OCI-LY3 (cell line): Measurements from ENCODE around the gene SORCS1.

Experiments
- H2AFZ ChIP-seq: fragments of 200-600, 300-600 bp; shearing (Covaris generic); 2 replicates; pipeline ENCODE4 v1.6.0; 2014; ENCODE audit warnings: antibody characterized with exemption, low read depth, low read length
- H3K27ac ChIP-seq: fragments of 200-600, 300-600 bp; sonication (generic); 2 replicates; pipeline ENCODE4 v1.5.1; 2014; ENCODE audit warnings: mild to moderate bottlenecking, low read length, moderate library complexity, mixed read lengths
- H3K27me3 ChIP-seq: fragments of 200-600, 300-600 bp; sonication (generic); 2 replicates; pipeline ENCODE4 v1.6.1; 2014; ENCODE audit warnings: low read depth, low read length, mixed read lengths
- H3K36me3 ChIP-seq: fragments of 200-600, 300-600 bp; sonication (generic); replicated peaks from 2 replicates; pipeline ENCODE3; 2014; ENCODE audit warnings: low read depth, low read length, mixed read lengths
- H3K4me1 ChIP-seq: fragments of 300-600, 200-600 bp; sonication (generic); 2 replicates; pipeline ENCODE4 v1.6.1; 2014; ENCODE audit warnings: low read length, mixed read lengths
- H3K4me2 ChIP-seq: fragments of 200-600, 300-600 bp; sonication (generic); 2 replicates; pipeline ENCODE4 v1.6.1; 2014; ENCODE audit warnings: low read length, mixed read lengths
- H3K4me3 ChIP-seq: fragments of 300-600, 200-600 bp; sonication (generic); 2 replicates; pipeline ENCODE4 v1.5.1; 2014; ENCODE audit warnings: antibody characterized with exemption, mild to moderate bottlenecking, low read length, moderate library complexity
- H3K79me2 ChIP-seq: fragments of 300-600, 200-600 bp; shearing (Covaris generic); 2 replicates; pipeline ENCODE4 v1.6.1; 2014; ENCODE audit warnings: mild to moderate bottlenecking, low read length, mixed read lengths
- H3K9ac ChIP-seq: fragments of 300-600, 200-600 bp; shearing (Covaris generic); 2 replicates; pipeline ENCODE4 v1.6.0; 2014; ENCODE audit warnings: mild to moderate bottlenecking, low read length, moderate library complexity
- H3K9me3 ChIP-seq: fragments of 200-600, 300-600 bp; shearing (Covaris generic); 2 replicates; pipeline ENCODE4 v1.6.1; 2014; ENCODE audit warnings: low read length, mixed read lengths; ENCODE audit not compliant: insufficient read depth
- H4K20me1 ChIP-seq: fragments of 200-600, 300-600 bp; sonication (generic); 2 replicates; pipeline ENCODE4 v1.6.1; 2016; ENCODE audit warnings: low read length, mixed read lengths; ENCODE audit not compliant: insufficient read depth
- EZH2phosphoT487 ChIP-seq: fragments of 200-600 bp; shearing (Covaris generic); IDR thresholded peaks from 2 replicates; pipeline ENCODE4 v1.6.1; 2018; ENCODE audit warnings: antibody characterized with exemption, mixed run types, low read depth
- TF ChIP-seq, protein P1 (sequence below): fragments of 200-600, 300-600 bp; sonication (generic); IDR thresholded peaks from 2 replicates; pipeline ENCODE4 v1.5.1; 2014; ENCODE audit warnings: antibody characterized with exemption, low read length, low read depth

SORCS1 gene

DNA sequence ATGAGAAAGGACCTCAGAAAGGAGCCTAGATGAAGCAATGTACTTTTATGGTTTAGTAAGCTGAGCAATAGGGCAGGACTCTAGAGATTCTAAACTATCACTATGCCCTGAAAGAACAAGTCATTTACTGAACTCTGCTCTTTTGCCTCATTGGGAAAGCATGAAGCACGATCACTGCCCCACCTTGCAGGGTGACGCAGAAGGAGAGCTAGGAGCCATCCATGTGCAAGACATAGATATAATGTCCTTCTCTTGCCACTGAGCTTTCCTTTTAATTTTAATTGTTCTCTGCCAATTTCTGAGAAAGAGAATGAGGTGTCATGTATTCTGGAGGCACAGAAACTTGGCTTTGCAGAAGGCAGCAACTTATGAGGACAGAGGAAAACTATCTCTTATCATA lies 108.3 kb downstream of the SORCS1 start:
- Histone ChIP-seq H3K4me2 (no peak overlapping the region; the same call in 1 of the 2 replicates), H3K9ac (no peak overlapping the region), H3K4me3 (no peak overlapping the region), H4K20me1 (no peaks in the 10 kb centered on the region), H3K36me3 (no peaks in the 10 kb centered on the region), H2AFZ (no peak overlapping the region), H3K27ac (no peak overlapping the region), H3K79me2 (no peaks in the 10 kb centered on the region), H3K9me3 (no peaks in the 10 kb centered on the region), H3K4me1 (no peaks in the 10 kb centered on the region), H3K27me3 (peaks cover 3% of the 10 kb centered on the region; the same call in 1 of the 2 replicates)
- TF ChIP-seq EZH2phosphoT487, result no peak
- TF ChIP-seq, protein P1, sequence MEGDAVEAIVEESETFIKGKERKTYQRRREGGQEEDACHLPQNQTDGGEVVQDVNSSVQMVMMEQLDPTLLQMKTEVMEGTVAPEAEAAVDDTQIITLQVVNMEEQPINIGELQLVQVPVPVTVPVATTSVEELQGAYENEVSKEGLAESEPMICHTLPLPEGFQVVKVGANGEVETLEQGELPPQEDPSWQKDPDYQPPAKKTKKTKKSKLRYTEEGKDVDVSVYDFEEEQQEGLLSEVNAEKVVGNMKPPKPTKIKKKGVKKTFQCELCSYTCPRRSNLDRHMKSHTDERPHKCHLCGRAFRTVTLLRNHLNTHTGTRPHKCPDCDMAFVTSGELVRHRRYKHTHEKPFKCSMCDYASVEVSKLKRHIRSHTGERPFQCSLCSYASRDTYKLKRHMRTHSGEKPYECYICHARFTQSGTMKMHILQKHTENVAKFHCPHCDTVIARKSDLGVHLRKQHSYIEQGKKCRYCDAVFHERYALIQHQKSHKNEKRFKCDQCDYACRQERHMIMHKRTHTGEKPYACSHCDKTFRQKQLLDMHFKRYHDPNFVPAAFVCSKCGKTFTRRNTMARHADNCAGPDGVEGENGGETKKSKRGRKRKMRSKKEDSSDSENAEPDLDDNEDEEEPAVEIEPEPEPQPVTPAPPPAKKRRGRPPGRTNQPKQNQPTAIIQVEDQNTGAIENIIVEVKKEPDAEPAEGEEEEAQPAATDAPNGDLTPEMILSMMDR, result no peak

DNA sequence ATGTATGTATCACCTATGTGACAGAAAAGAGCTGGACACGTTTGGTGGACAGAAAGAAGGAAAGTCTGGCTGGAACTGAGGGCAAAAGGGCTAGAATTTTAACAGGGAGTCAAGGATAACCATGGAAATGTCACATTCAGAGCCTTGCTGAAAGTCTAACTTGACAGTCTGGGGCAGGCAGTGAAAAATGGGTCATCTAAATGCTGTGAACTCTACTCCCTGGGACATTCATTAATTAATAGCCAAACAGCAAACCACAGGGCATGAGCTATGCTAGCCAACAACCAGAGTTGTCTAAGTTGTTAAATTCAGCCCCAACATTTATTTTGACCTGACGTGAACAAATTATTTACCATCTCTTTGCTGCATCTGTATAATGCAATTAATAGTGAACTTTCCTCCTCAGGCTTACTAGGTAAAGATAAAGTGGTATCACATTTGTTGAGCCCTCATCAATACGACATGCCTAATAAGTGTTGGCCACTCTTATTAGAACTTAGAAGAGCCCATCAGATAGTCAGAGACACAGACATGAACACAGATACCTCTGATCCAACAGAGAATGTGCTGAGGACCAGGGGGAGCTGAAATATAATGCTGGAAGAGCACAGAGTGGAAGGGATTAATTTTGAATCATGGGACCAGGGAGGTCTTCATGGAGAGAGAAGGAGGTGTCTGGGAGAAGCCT lies 109.9 kb downstream of the SORCS1 start:
- Histone ChIP-seq H3K4me1 (no peaks in the 10 kb centered on the region), H3K27me3 (peaks cover 3% of the 10 kb centered on the region; the same call in 1 of the 2 replicates), H3K9me3 (no peaks in the 10 kb centered on the region), H3K4me2 (no peak overlapping the region), H4K20me1 (no peaks in the 10 kb centered on the region), H3K4me3 (no peak overlapping the region), H3K79me2 (no peaks in the 10 kb centered on the region), H3K9ac (no peak overlapping the region), H3K36me3 (no peaks in the 10 kb centered on the region), H3K27ac (no peak overlapping the region), H2AFZ (no peak overlapping the region)
- no peak for TF ChIP-seq EZH2phosphoT487
- TF ChIP-seq, protein P1, result no peak

DNA sequence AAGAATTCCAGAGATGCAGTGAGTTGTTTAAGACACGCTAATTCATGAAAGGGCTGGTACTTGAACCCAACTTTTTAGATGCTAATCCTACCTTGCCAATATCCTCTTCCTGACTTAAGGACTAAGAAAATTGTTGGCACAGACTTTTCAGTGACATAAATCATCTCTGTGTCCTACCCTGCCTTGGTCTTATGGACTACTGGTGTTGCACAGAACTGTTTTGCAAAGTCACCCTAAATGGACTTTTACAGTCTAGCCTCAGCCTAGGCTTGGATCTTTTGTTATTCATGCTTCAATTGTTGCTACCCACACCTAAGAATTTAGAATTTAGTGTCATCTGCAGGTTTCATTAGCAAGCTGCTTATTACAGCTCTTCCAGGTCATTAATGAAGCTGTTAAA lies 112.7 kb downstream of the SORCS1 start:
- Histone ChIP-seq H3K79me2 (no peaks in the 10 kb centered on the region), H3K27me3 (peaks cover 3% of the 10 kb centered on the region; the same call in 1 of the 2 replicates), H3K9me3 (no peaks in the 10 kb centered on the region), H3K4me1 (no peaks in the 10 kb centered on the region), H3K4me3 (no peak overlapping the region), H4K20me1 (no peaks in the 10 kb centered on the region), H3K4me2 (no peak overlapping the region), H2AFZ (no peak overlapping the region), H3K36me3 (no peaks in the 10 kb centered on the region), H3K27ac (no peak overlapping the region), H3K9ac (no peak overlapping the region)
- no peak for TF ChIP-seq EZH2phosphoT487
- TF ChIP-seq, protein P1, result no peak

DNA sequence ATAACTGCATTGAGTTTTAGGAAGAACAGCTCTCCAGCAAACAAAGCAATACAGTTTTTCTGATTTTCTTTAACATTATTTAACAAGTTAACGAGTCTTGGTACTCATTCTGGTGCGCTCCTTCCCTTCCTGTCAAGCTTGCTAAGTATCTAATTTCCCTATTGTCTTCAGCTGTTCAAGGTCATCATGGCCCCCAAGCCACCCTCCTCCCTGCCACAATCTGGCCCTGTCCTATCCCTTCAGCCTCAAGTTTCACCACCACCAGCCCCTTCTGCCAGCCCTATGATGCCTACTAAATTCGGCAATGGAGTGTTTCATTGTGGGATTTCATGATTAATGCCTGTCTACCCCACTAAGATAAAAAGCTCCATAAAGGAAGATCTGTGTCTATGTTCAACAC lies 121.0 kb downstream of the SORCS1 start:
- Histone ChIP-seq H3K4me3 (no peak overlapping the region), H3K36me3 (no peaks in the 10 kb centered on the region), H2AFZ (no peak overlapping the region), H3K79me2 (no peaks in the 10 kb centered on the region), H3K4me2 (no peak overlapping the region), H3K9ac (no peak overlapping the region), H3K4me1 (no peaks in the 10 kb centered on the region), H3K27me3 (no peaks in the 10 kb centered on the region), H3K9me3 (no peaks in the 10 kb centered on the region), H4K20me1 (no peaks in the 10 kb centered on the region), H3K27ac (no peak overlapping the region)
- TF ChIP-seq, protein P1, result no peak
- no peak for TF ChIP-seq EZH2phosphoT487
